ENCODE measurements around the gene CLDN17.

Gene CLDN17

GRCh38 chr21:30116479-30116878 is 50.1 kb downstream of the CLDN17 start:
- no peak for DNase-seq
